OCI-LY7 (cell line): ENCODE data around the gene KBTBD13. TPM values are rescaled to one million over a fixed set of nuclear protein-coding genes. Genes with fewer than 3 reads are reported as not detected.

Experiments used
- BruUV-seq: library from RNA; stranded (reverse); fragments of 400-500 nt; replicated peaks from 2 replicates; lab custom pipeline; 2021; lab: Mats Ljungman, UMichigan
- CTCF ChIA-PET: fragments of 300-600 bp; sonication (Branson Sonifier 250); formaldehyde crosslinking; loops from one replicate; lab custom pipeline; 2022; ENCODE audit warnings: antibody characterized with exemption; ENCODE audit not compliant: unreplicated experiment; lab: Charles Lee
- POLR2A ChIA-PET: fragments of 300-600 bp; sonication (Branson Sonifier 250); formaldehyde crosslinking; loops from one replicate; lab custom pipeline; 2022; ENCODE audit warnings: antibody characterized with exemption; lab: Charles Lee
- DNase-seq: peaks from one replicate; pipeline ENCODE4 v3.0.0-alpha.2; 2015; ENCODE audit warnings: low spot score
- H2AFZ ChIP-seq: fragments of 200-600 bp; sonication (generic), shearing (Covaris generic); 2 replicates; pipeline ENCODE4 v1.6.1; 2014; ENCODE audit warnings: mild to moderate bottlenecking, antibody characterized with exemption, low read length, moderate library complexity
- H3K27ac ChIP-seq: fragments of 200-600 bp; sonication (generic); 2 replicates; pipeline ENCODE4 v1.5.1; 2014; ENCODE audit warnings: mixed run types, low read depth, mild to moderate bottlenecking, moderate library complexity, low read length, inconsistent platforms; ENCODE audit not compliant: poor library complexity, severe bottlenecking
- H3K36me3 ChIP-seq: fragments of 200-600 bp; sonication (generic); 2 replicates; pipeline ENCODE4 v1.6.1; 2014; ENCODE audit warnings: mild to moderate bottlenecking, antibody characterized with exemption, low read length, moderate library complexity, mixed read lengths; ENCODE audit not compliant: insufficient read depth
- H3K4me1 ChIP-seq: fragments of 200-600 bp; sonication (generic); 2 replicates; pipeline ENCODE4 v1.5.1; 2014; ENCODE audit warnings: mild to moderate bottlenecking, low read length; ENCODE audit not compliant: insufficient read depth, poor library complexity, severe bottlenecking
- H3K4me2 ChIP-seq: fragments of 200-600 bp; sonication (generic); 2 replicates; pipeline ENCODE4 v1.6.1; 2014; ENCODE audit warnings: mild to moderate bottlenecking, low read length
- H3K4me3 ChIP-seq: fragments of 200-600 bp; sonication (generic); 2 replicates; pipeline ENCODE4 v1.5.1; 2014; ENCODE audit warnings: mild to moderate bottlenecking, low read depth, low read length; ENCODE audit not compliant: poor library complexity, severe bottlenecking
- H3K79me2 ChIP-seq: fragments of 200-600 bp; sonication (generic); 2 replicates; pipeline ENCODE4 v1.6.1; 2016; ENCODE audit warnings: low read depth, mild to moderate bottlenecking, low read length, moderate library complexity, mixed read lengths; ENCODE audit not compliant: insufficient read depth
- H3K9me2 ChIP-seq: fragments of 200-600 bp; sonication (generic); 2 replicates; pipeline ENCODE4 v1.6.1; 2016; ENCODE audit warnings: mild to moderate bottlenecking, low read length, mixed read lengths; ENCODE audit not compliant: insufficient read depth
- H3K9me3 ChIP-seq: fragments of 200-600 bp; sonication (generic); 2 replicates; pipeline ENCODE4 v1.6.1; 2014; ENCODE audit warnings: mild to moderate bottlenecking, mixed run types, low read length, mixed read lengths
- H4K20me1 ChIP-seq: fragments of 200-600 bp; sonication (generic); 2 replicates; pipeline ENCODE4 v1.6.1; 2014; ENCODE audit warnings: mild to moderate bottlenecking, antibody characterized with exemption, low read length, moderate library complexity, mixed read lengths; ENCODE audit not compliant: insufficient read depth
- CTCF ChIP-seq: fragments of 200-600 bp; sonication (generic); conservative IDR thresholded peaks from 2 replicates; pipeline ENCODE4 v1.5.1; 2014; ENCODE audit warnings: mild to moderate bottlenecking, antibody characterized with exemption, low read length, moderate library complexity, mixed read lengths
- EZH2phosphoT487 ChIP-seq: fragments of 200-600 bp; sonication (generic); IDR thresholded peaks from 2 replicates; pipeline ENCODE4 v1.6.1; 2018; ENCODE audit warnings: low read depth, borderline replicate concordance, mild to moderate bottlenecking, mixed run types, antibody characterized with exemption, low read length, moderate library complexity, mixed read lengths
- intact Hi-C: fragments of 100-400 bp; cut with micrococcal nuclease; formaldehyde crosslinking; loops from one replicate; pipeline ENCODE4 v1.10.0; 2022; ENCODE audit not compliant: unreplicated experiment
- total RNA-seq, 2 experiments: library from RNA; depleted of rRNA in 1 of 2; stranded (reverse); fragments of >200 nt in 1 of 2; shearing (Covaris generic) in 1 of 2; gene quantifications; 2 replicates each; pipeline ENCODE4 v1.2.3, GENCODE V29; 2014 to 2022

KBTBD13 gene
- total RNA-seq, 2 experiments from 2014 or later: not detected

DNA sequence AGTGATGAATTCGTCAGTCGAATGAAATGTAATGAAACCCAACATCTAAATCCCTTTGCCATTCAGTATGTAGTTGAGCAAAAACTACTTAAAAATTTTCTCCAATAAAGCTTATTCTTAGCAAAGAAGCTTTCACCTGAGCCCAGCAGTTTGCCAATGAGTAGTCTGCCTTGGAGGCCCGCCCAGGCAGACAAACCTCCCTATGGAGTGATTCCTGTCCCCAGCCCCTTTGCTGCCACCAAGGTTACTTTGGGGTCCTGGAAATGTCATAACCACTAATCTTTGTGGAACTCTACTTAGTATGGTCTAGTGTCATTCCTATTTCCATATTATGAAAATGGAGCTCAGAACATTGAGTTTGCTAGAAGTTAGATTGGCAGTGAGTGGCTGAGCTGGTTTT lies 26.4 kb downstream of the KBTBD13 start:
- Histone ChIP-seq H3K36me3 (peaks cover 55% of the 10 kb centered on the region), H3K4me2 (no peak overlapping the region), H2AFZ (no peak overlapping the region), H3K4me1 (no peaks in the 10 kb centered on the region), H3K4me3 (no peak overlapping the region), H3K79me2 (no peaks in the 10 kb centered on the region), H3K27ac (no peak overlapping the region), H3K9me3 (no peaks in the 10 kb centered on the region), H4K20me1 (no peaks in the 10 kb centered on the region), H3K9me2 (no peaks in the 10 kb centered on the region)
- BruUV-seq: no TSS peak
- no peak for DNase-seq
- CTCF ChIA-PET: no interaction called here
- intact Hi-C loops: no loop called here
- POLR2A ChIA-PET: interaction anchor here (0.6 to 0.9 kb wide), 2 partner anchors 11 to 91 kb away, joined by 3 read pairs; no protein-coding TSS in a partner anchor
- no peak for TF ChIP-seq CTCF
- TF ChIP-seq EZH2phosphoT487: no peak

DNA sequence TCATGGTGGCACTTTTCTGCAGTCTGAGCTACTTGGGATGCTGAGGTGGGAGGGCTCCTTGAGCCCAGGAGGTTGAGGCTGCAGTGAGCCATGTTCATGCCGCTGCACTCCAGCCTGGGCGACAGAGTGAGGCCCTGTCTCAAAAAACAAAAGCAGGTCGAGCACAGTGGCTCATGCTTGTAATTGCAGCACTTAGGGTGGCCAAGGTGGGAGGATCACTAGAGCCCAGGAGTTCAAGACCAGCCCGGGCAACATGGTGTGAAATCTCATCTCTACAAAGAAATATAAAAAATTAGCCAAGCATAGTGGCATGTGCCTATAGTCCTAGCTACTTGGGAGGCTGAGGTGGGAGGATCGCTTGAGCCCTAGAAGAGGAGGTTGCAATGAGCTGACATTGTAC lies 28.5 kb downstream of the KBTBD13 start:
- Histone ChIP-seq H3K36me3 (peaks cover 37% of the 10 kb centered on the region), H3K79me2 (no peaks in the 10 kb centered on the region), H3K9me2 (no peaks in the 10 kb centered on the region), H2AFZ (no peak overlapping the region), H3K4me3 (no peak overlapping the region), H4K20me1 (no peaks in the 10 kb centered on the region), H3K27ac (no peak overlapping the region), H3K4me2 (no peak overlapping the region), H3K4me1 (no peaks in the 10 kb centered on the region), H3K9me3 (no peaks in the 10 kb centered on the region)
- TF ChIP-seq CTCF: no peak
- no peak for TF ChIP-seq EZH2phosphoT487
- intact Hi-C loops: no loop called here
- no TSS peak for BruUV-seq
- CTCF ChIA-PET: no interaction called here
- POLR2A ChIA-PET: no interaction called here
- no peak for DNase-seq

- Histone ChIP-seq H2AFZ (no peak overlapping the region), H3K4me3 (no peak overlapping the region), H3K9me2 (no peaks in the 10 kb centered on the region), H3K4me1 (no peaks in the 10 kb centered on the region), H4K20me1 (no peaks in the 10 kb centered on the region), H3K4me2 (no peak overlapping the region), H3K79me2 (no peaks in the 10 kb centered on the region), H3K9me3 (no peaks in the 10 kb centered on the region), H3K27ac (no peak overlapping the region), H3K36me3 (peaks cover 33% of the 10 kb centered on the region)
- DNase-seq: no peak
- TF ChIP-seq EZH2phosphoT487: no peak
- no peak for TF ChIP-seq CTCF
- POLR2A ChIA-PET: no interaction called here
- no TSS peak for BruUV-seq
- CTCF ChIA-PET: interaction anchor here (0.6 kb wide), 1 partner anchor 166 kb away, joined by 3 read pairs; no protein-coding TSS in a partner anchor
- intact Hi-C loops: no loop called here
Measured at GRCh38 chr15:65106011-65106590, 29.6 kb downstream of the KBTBD13 start.
